HEK293 (cell line): Measurements from ENCODE around the gene USP24.

Experiments used
- BCL11A ChIP-seq: fragments of 450-650 bp; formaldehyde crosslinking; IDR thresholded peaks from 2 replicates; pipeline ENCODE4 v1.5.1; 2016; ENCODE audit warnings: low read depth, missing biosample characterization, missing genetic modification characterization
- OVOL3 ChIP-seq: fragments of 450-650 bp; formaldehyde crosslinking; IDR thresholded peaks from 2 replicates; pipeline ENCODE4 v1.5.1; 2016; ENCODE audit warnings: missing biosample characterization, missing genetic modification characterization
- YY1 ChIP-seq: fragments of 450-650 bp; formaldehyde crosslinking; IDR thresholded peaks from 2 replicates; pipeline ENCODE4 v1.5.1; 2018; ENCODE audit warnings: missing biosample characterization, missing genetic modification characterization
- ZBTB21 ChIP-seq: fragments of 450-650 bp; formaldehyde crosslinking; IDR thresholded peaks from 2 replicates; pipeline ENCODE4 v1.5.1; 2017; ENCODE audit warnings: missing biosample characterization, missing genetic modification characterization
- ZNF10 ChIP-seq: fragments of 450-650 bp; formaldehyde crosslinking; IDR thresholded peaks from 2 replicates; pipeline ENCODE4 v1.5.1; 2017; ENCODE audit warnings: missing biosample characterization, missing genetic modification characterization
- ZNF138 ChIP-seq: fragments of 450-650 bp; formaldehyde crosslinking; IDR thresholded peaks from 2 replicates; pipeline ENCODE4 v1.5.1; 2016; ENCODE audit warnings: missing biosample characterization, missing genetic modification characterization, borderline replicate concordance
- ZNF175 ChIP-seq: fragments of 450-650 bp; formaldehyde crosslinking; IDR thresholded peaks from 2 replicates; pipeline ENCODE4 v1.5.1; 2016; ENCODE audit warnings: missing biosample characterization, missing genetic modification characterization
- ZNF266 ChIP-seq: fragments of 450-650 bp; formaldehyde crosslinking; IDR thresholded peaks from 2 replicates; pipeline ENCODE4 v1.5.1; 2016; ENCODE audit warnings: missing biosample characterization, missing genetic modification characterization, low read depth
- ZNF274 ChIP-seq, 2 experiments: fragments of 200-500 bp in 1 of 2; fragments of 450-650 bp in 1 of 2; sonication (Bioruptor generic) in 1 of 2; formaldehyde crosslinking in 1 of 2; IDR thresholded peaks; 2 replicates each; pipeline versions ENCODE4 v1.5.1 to v1.6.1; 2014 to 2016; ENCODE audit warnings: borderline replicate concordance in 1 of 2, inconsistent platforms in 1 of 2, low read length in 1 of 2, missing biosample characterization in 1 of 2, missing genetic modification characterization in 1 of 2
- ZSCAN16 ChIP-seq: fragments of 450-650 bp; formaldehyde crosslinking; IDR thresholded peaks from 2 replicates; pipeline ENCODE4 v1.5.1; 2016; ENCODE audit warnings: missing biosample characterization, missing genetic modification characterization
- TF ChIP-seq, protein P1 (sequence below): fragments of 450-650 bp; formaldehyde crosslinking; IDR thresholded peaks from 2 replicates; pipeline ENCODE4 v1.5.1; 2016; ENCODE audit warnings: missing biosample characterization, missing genetic modification characterization

DNA sequence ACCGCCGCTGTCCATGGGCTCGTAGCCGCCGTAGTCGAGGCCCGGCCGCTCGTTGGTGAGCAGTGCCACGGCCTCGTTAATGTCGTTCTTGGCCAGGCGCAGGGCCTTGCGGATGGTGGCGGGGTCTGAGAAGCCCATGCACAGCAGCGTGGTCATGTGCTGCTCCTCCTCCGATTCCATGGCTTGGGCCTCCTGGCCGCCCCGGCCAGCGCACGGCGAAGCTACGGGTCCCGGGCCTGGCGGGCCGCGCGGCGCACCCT, 300 bp downstream of the USP24 start:
- TF ChIP-seq YY1 (tag by site-specific recombination) (no peak), ZNF266 (tag by site-specific recombination) (no peak), OVOL3 (tag by site-specific recombination) (no peak), ZNF175 (tag by site-specific recombination) (no peak), BCL11A (tag by site-specific recombination) (no peak), ZNF274 (IDR thresholded peaks at IDR 0.05; ENCODE audit: low read length) (no peak), ZNF274 (tag by site-specific recombination; IDR thresholded peaks at IDR 0.05; ENCODE audit: borderline replicate concordance) (no peak), ZSCAN16 (tag by site-specific recombination) (no peak), ZBTB21 (tag by site-specific recombination) (no peak), ZNF138 (tag by site-specific recombination) (no peak), ZNF10 (tag by site-specific recombination) (no peak)
- TF ChIP-seq, protein P1, sequence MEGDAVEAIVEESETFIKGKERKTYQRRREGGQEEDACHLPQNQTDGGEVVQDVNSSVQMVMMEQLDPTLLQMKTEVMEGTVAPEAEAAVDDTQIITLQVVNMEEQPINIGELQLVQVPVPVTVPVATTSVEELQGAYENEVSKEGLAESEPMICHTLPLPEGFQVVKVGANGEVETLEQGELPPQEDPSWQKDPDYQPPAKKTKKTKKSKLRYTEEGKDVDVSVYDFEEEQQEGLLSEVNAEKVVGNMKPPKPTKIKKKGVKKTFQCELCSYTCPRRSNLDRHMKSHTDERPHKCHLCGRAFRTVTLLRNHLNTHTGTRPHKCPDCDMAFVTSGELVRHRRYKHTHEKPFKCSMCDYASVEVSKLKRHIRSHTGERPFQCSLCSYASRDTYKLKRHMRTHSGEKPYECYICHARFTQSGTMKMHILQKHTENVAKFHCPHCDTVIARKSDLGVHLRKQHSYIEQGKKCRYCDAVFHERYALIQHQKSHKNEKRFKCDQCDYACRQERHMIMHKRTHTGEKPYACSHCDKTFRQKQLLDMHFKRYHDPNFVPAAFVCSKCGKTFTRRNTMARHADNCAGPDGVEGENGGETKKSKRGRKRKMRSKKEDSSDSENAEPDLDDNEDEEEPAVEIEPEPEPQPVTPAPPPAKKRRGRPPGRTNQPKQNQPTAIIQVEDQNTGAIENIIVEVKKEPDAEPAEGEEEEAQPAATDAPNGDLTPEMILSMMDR = no peak
